GM23338 (cell line): Measurements from ENCODE around the gene XXYLT1. TPM values are rescaled to one million over a fixed set of nuclear protein-coding genes. Genes with fewer than 3 reads are reported as not detected.

Experiments used
- ATAC-seq: fragments of 200-7000 bp; cut with Tn5 transposase; 3 replicates; pipeline ENCODE4 v1.9.1; 2020
- DNase-seq: peaks from one replicate; pipeline ENCODE4 v3.0.0-alpha.2; 2015; ENCODE audit warnings: low spot score
- H2AFZ ChIP-seq: fragments of 200-600 bp; sonication (generic); 2 replicates; pipeline ENCODE4 v1.8.0; 2016; ENCODE audit warnings: antibody characterized with exemption, mild to moderate bottlenecking, moderate library complexity
- H3F3A ChIP-seq: fragments of 200-600 bp; sonication (generic); replicated peaks from 2 replicates; pipeline ENCODE4 v1.8.0; 2017; ENCODE audit warnings: antibody characterized with exemption, mixed run types, low read depth
- H3K27ac ChIP-seq: fragments of 200-600 bp; sonication (generic); 2 replicates; pipeline ENCODE4 v1.6.1; 2016; ENCODE audit warnings: low read depth
- H3K27me3 ChIP-seq: fragments of 200-600 bp; sonication (generic); 2 replicates; pipeline ENCODE4 v1.8.0; 2016; ENCODE audit warnings: mild to moderate bottlenecking, mixed run types, moderate library complexity; ENCODE audit not compliant: insufficient read depth
- H3K36me3 ChIP-seq: fragments of 200-600 bp; sonication (generic); 2 replicates; pipeline ENCODE4 v1.8.0; 2016; ENCODE audit warnings: mild to moderate bottlenecking; ENCODE audit not compliant: insufficient read depth
- H3K4me1 ChIP-seq: fragments of 200-600 bp; sonication (generic); 2 replicates; pipeline ENCODE4 v1.8.0; 2016; ENCODE audit warnings: mild to moderate bottlenecking, moderate library complexity; ENCODE audit not compliant: insufficient read depth
- H3K4me2 ChIP-seq: fragments of 200-600 bp; sonication (generic); 2 replicates; pipeline ENCODE4 v1.7.1; 2017; ENCODE audit warnings: mixed run types
- H3K4me3 ChIP-seq: fragments of 200-600 bp; sonication (generic); 2 replicates; pipeline ENCODE4 v1.6.1; 2016; ENCODE audit warnings: mixed run types
- H3K79me2 ChIP-seq: fragments of 200-600 bp; sonication (generic); replicated peaks from 2 replicates; pipeline ENCODE4 v1.8.0; 2017; ENCODE audit warnings: mild to moderate bottlenecking; ENCODE audit not compliant: insufficient read depth
- H3K9me2 ChIP-seq: fragments of 200-600 bp; sonication (generic); 2 replicates; pipeline ENCODE4 v1.8.0; 2017; ENCODE audit not compliant: insufficient read depth
- H4K20me1 ChIP-seq: fragments of 200-600 bp; sonication (generic); replicated peaks from 2 replicates; pipeline ENCODE4 v1.8.0; 2017; ENCODE audit warnings: mild to moderate bottlenecking; ENCODE audit not compliant: insufficient read depth
- H3K27ac Mint-ChIP-seq: 2 replicates; pipeline ENCODE4 v1.8.0; 2020; ENCODE audit warnings: inconsistent platforms, mild to moderate bottlenecking, moderate library complexity, mixed read lengths
- H3K27me3 Mint-ChIP-seq: 3 replicates; pipeline ENCODE4 v1.8.0; 2022; ENCODE audit warnings: low read depth, mild to moderate bottlenecking, moderate library complexity, mixed read lengths, inconsistent platforms; ENCODE audit not compliant: insufficient read depth, poor library complexity
- H3K36me3 Mint-ChIP-seq: 3 replicates; pipeline ENCODE4 v1.8.0; 2021; ENCODE audit warnings: low read depth, mild to moderate bottlenecking, inconsistent platforms, moderate library complexity, mixed read lengths
- H3K4me1 Mint-ChIP-seq: 3 replicates; pipeline ENCODE4 v1.8.0; 2020; ENCODE audit warnings: mild to moderate bottlenecking, inconsistent platforms, mixed read lengths
- H3K4me3 Mint-ChIP-seq: 3 replicates; pipeline ENCODE4 v1.8.0; 2021; ENCODE audit warnings: moderate library complexity, mild to moderate bottlenecking, inconsistent platforms, mixed read lengths
- H3K9me3 Mint-ChIP-seq: 3 replicates; pipeline ENCODE4 v1.8.0; 2020; ENCODE audit warnings: moderate library complexity, mild to moderate bottlenecking, inconsistent platforms, mixed read lengths
- CREB1 ChIP-seq: fragments of 250-450 bp; sonication (Bioruptor Pico); IDR thresholded peaks from 2 replicates; pipeline ENCODE4 v1.5.0; 2020; ENCODE audit warnings: low read depth, mild to moderate bottlenecking, moderate library complexity
- CTCF ChIP-seq, 2 experiments: fragments of 200-600 bp in 1 of 2; sonication (generic) in 1 of 2; conservative IDR thresholded peaks; 2 replicates each; pipeline versions ENCODE4 v1.5.1 to v1.6.1; 2016 to 2017; ENCODE audit warnings: antibody characterized with exemption in 2 of 2, low read depth in 2 of 2, mild to moderate bottlenecking in 2 of 2, moderate library complexity in 1 of 2
- ETS1 ChIP-seq: IDR thresholded peaks from 2 replicates; pipeline ENCODE4 v1.6.1; 2016; ENCODE audit warnings: antibody characterized with exemption
- EZH2 ChIP-seq: fragments of 200-600 bp; sonication (generic); IDR thresholded peaks from one replicate; pipeline ENCODE4 v1.8.0; 2017; ENCODE audit warnings: antibody characterized with exemption, mild to moderate bottlenecking, low read depth; ENCODE audit not compliant: unreplicated experiment
- EZH2phosphoT487 ChIP-seq: fragments of 200-600 bp; sonication (generic); IDR thresholded peaks from one replicate; pipeline ENCODE4 v1.8.1; 2018; ENCODE audit warnings: antibody characterized with exemption; ENCODE audit not compliant: unreplicated experiment
- JUNB ChIP-seq: IDR thresholded peaks from one replicate; pipeline ENCODE4 v1.6.1; 2016; ENCODE audit warnings: antibody characterized with exemption; ENCODE audit not compliant: unreplicated experiment
- NANOG ChIP-seq: IDR thresholded peaks from 2 replicates; pipeline ENCODE4 v1.6.1; 2016; ENCODE audit warnings: antibody characterized with exemption, borderline replicate concordance
- POLR2AphosphoS5 ChIP-seq: IDR thresholded peaks from 2 replicates; pipeline ENCODE4 v1.6.1; 2016; ENCODE audit warnings: antibody characterized with exemption, low read depth
- REST ChIP-seq: IDR thresholded peaks from one replicate; pipeline ENCODE4 v1.6.1; 2018; ENCODE audit warnings: antibody characterized with exemption; ENCODE audit not compliant: unreplicated experiment
- STAT1 ChIP-seq: IDR thresholded peaks from one replicate; pipeline ENCODE4 v1.6.1; 2016; ENCODE audit warnings: antibody characterized with exemption; ENCODE audit not compliant: unreplicated experiment
- ZNF114 ChIP-seq: fragments of 250-450 bp; sonication (Bioruptor Pico); IDR thresholded peaks from 2 replicates; pipeline ENCODE4 v1.5.0; 2020; ENCODE audit warnings: mild to moderate bottlenecking, moderate library complexity
- ZNF331 ChIP-seq: fragments of 250-450 bp; sonication (Bioruptor Pico); IDR thresholded peaks from 2 replicates; pipeline ENCODE4 v1.5.0; 2020; ENCODE audit warnings: low read depth, mild to moderate bottlenecking, moderate library complexity
- ZNF462 ChIP-seq: fragments of 250-450 bp; sonication (Bioruptor Pico); IDR thresholded peaks from 2 replicates; pipeline ENCODE4 v1.5.0; 2020; ENCODE audit warnings: mild to moderate bottlenecking, moderate library complexity
- polyA plus RNA-seq: library from polyadenylated mRNA; unstranded; fragments of >200 nt; fragmentation: Nextera tagmentation; extraction: Ambion mirVana; gene quantifications from 2 replicates; pipeline ENCODE4 v1.2.1, GENCODE V29; 2016
- total RNA-seq: library from RNA; depleted of rRNA; stranded (reverse); fragments of >200 nt; shearing (Covaris generic); gene quantifications from 2 replicates; pipeline ENCODE4 v1.2.3, GENCODE V29; 2014

The XXYLT1 gene
- total and polyA plus RNA-seq, 2 experiments from 2014 or later, result 13.5 to 34.8 TPM

- Mint-ChIP-seq H3K27ac (no peak overlapping the region), H3K4me1 (peaks cover 14% of the 10 kb centered on the region), H3K36me3 (peaks cover 32% of the 10 kb centered on the region), H3K4me3 (no peak overlapping the region), H3K9me3 (peaks cover 14% of the 10 kb centered on the region), H3K27me3 (peaks cover 8% of the 10 kb centered on the region)
- TF ChIP-seq ZNF114 (CRISPR knock-in tag) (no peak), EZH2 (no peak), ETS1 (no peak), POLR2AphosphoS5 (no peak), ZNF462 (CRISPR knock-in tag) (no peak), CREB1 (CRISPR knock-in tag) (no peak), CTCF (conservative IDR thresholded peaks at IDR 0.05; ENCODE audit: low read depth in 2 of 2) (no peak), STAT1 (no peak), EZH2phosphoT487 (no peak), NANOG (no peak), REST (no peak), JUNB (no peak), ZNF331 (CRISPR knock-in tag) (no peak)
- H3K36me3 ChIP-seq, result no peaks in the 10 kb centered on the region
- no peaks in the 10 kb centered on the region for H3K9me2 ChIP-seq
- no peaks in the 10 kb centered on the region for H3K4me1 ChIP-seq
- no peak overlapping the region for H2AFZ ChIP-seq
- ATAC-seq (no peak), DNase-seq (no peak)
- no peaks in the 10 kb centered on the region for H3F3A ChIP-seq
- H3K79me2 ChIP-seq, result no peaks in the 10 kb centered on the region
- no peak overlapping the region for H3K4me3 ChIP-seq
- H3K27me3 ChIP-seq, result no peaks in the 10 kb centered on the region
- H4K20me1 ChIP-seq, result no peaks in the 10 kb centered on the region
- no peak overlapping the region for H3K4me2 ChIP-seq
- H3K27ac ChIP-seq, result no peak overlapping the region
Measured at GRCh38 chr3:195064300-195064931, 206.5 kb downstream of the XXYLT1 start.
